HG03060 (cell line): ENCODE results near the gene PTPRM.

Source experiments
- ATAC-seq: cut with Tn5 transposase; IDR thresholded peaks from one replicate; pipeline ENCODE4 v1.9.1; 2021; ENCODE audit warnings: low read depth, moderate number of reproducible peaks; ENCODE audit not compliant: unreplicated experiment

Gene PTPRM

DNA sequence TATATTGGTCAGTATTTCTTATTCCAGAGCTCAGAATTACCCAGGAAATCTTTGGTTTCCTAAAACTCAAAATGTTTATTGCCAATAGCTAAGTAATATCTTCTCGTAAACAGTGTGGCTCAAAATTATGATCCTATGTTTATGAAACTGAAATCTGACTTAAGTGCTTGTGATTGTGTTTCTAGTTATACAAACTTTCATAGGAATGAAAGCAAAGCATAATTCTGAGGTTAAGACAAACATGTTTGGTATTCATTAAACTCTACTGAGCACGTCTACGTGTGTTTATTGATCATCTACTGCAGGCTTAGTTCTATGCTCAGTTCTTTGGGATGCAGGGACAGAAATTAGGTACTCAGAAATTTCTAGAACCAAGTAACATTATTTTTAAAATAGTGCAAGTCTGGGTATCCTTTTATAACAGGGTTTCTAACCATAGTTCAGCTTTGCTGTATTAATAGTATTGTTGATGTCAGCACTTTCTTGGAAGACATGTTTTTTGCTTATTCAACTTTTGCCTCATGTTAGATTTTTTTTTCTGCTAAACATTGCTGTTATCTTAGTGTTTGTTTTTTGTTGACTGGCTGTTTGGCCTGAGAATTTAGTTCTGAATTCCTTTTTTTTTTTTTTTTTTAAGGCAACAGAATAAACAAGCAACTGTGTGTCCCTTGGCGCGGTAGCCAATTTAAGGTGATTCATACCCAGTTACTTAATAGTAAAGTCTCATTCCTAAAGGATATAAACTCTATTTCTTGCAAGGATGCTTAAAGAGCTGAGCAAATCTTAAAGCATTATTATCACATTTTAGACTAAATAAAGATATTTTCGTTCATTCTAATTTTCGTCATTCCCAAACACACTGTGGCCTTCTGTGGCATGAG, 31.3 kb downstream of the PTPRM start:
- ATAC-seq = no peak

DNA sequence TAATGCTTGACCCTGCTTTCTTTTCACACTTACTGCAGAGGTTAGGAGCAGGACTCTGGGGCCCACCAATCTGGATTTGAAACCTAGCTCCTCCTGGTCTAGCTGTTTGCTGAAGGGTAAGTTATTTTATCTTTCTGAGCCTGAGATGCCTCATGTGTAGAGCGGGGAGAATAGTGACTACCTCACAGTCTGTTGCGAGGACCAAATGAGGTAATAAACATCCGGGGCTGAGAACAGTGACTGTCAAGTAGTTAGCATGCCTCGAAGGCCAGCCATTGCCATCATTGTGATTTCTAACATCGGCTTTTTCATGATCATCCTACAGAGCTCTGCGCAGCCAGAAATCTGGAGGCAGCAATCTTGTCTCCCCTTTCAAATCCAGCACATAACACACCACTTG, 32.9 kb downstream of the PTPRM start:
- no peak for ATAC-seq

DNA sequence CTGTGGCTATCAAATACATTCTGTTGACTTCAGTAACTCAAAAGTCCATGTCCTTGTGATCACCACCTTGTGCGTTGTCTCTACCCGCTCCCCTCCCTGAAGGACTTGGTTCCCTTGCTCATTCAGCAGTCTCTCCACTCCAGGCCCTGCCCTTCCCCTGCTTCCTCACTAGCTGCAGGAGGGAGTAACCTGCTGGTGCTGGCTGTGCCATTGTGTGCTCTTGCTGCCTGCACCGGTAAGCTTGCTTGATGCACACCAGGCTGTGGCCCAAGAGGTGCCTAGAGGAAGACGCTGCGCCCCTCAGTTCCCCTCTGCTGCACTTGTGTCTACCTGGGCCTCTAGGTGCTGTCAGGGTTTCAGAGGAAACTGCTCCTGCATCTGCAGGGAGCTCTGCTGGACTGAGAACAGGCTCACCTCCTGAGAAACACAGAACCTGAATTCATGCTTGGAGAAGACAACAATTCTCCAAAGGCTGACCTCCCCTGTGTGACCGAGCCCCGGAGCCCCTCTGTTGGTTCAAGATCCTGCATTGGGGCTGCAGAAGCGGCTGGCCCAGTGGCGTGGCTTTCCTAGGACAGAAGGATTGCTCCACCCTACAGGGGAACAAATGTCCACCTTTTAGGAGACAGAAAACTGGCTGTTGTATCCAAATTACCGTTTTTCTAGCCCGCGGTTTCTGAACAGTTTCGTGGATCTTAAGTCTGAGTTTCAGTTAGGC, 33.6 kb downstream of the PTPRM start:
- no peak for ATAC-seq

DNA sequence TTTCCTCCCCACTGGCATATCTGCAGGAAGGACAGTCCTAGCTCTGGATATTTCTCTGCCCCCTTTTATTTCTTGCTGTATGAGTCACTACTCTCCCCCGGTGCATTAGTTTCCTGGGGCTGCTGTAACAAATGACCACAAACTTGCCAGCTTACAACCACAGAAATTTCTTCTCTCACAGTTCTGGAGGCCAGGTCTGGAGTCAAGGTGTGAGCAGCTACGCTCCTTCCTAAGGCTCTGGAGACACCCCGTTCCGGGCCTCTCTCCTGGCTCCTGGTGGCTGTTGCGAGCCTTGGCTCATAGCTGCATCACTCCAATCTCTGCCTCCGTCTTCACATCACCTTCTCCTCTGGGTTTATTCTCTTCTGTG, 34.1 kb downstream of the PTPRM start:
- ATAC-seq = no peak

DNA sequence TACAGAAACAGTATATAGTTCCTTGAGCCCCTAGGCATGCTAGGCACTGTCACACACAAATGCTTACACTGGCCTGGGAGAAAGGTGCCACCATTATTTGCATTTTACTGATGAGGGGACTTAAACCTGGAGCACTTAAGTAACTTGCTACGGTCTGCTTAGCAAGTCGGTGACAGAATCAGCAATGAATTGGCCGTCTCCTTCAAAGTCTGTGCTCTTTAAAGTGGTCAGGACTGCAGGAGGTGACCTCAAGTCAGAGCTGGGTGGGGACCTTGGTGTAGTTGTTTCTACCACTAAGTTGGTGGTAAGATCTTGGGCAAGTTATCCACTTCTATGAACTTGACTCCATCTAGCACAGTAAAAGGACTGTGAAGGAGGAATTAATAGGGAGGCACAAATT, 34.8 kb downstream of the PTPRM start:
- ATAC-seq = no peak

DNA sequence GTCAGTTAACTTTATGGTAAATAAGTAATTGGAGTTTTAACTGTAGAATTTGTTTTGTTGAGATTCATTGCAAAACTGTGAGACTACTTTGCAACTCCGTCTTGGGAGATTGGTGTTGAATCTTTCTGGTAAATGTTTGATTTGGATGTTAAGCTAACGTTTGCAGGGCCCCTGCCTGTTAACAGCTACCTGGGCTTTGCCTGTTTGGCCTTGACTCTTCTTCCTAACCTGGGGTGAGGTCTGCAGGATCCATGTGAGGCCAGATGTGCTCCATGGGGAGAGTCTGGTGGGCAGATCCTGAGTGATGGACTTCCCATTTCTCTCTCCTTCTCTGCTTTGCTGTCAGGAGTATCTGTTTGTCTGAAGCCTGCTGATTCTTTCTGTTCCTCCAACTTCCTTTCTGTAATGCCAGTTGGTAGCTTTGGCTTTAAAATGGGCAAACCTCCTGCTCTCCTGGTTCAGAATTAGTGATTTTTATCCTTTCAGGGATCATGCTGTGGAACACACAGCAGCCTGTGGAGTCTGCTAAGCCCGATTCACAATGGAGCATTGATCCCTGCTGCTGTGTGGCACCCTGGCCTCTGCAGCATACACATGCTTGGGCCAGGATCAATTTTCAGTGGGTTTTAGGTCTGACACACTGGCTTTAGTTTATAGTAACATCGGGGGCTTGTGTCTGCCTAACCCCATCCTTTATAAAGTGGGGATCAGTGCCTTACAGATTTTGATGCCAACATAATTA, 36.3 kb downstream of the PTPRM start:
- ATAC-seq = no peak

DNA sequence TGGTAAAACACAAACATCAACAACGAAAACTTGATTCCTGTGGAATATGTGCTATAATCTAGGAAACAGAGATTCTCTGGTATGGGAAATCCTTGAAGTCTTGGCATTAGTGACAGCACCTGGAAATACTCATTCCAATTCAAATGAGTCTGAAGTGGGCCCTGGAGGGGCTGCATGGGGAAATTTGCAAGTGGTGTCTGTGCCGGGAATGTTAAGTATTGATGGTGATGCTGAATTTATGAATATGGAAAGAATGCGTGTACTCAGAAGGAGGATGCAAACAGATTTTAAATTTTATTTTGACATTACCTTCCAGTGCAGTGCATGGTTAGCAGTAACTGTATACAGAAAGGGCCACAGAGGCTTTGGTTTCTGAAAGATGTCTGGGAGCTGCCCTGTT, 37.2 kb downstream of the PTPRM start:
- no peak for ATAC-seq

DNA sequence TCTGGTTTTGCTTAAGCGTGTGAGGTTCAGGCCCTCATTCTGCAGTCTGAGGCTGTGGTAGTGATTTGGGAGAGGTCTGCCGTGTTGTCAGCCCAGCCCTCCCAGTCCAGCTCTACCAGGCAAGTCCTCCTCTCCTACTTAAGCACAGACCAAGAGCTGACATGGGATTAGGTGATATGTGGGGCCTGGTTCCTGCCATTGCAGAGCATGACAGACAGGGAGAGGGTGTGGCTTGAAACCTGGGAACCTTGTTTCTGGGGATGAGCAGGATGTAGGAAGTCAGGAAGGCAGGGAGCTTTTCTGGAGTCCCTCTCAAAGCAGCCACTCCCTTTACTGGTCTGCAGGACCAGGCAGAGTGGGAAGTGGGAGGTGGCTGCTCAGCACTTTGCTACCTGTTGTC, 38.6 kb downstream of the PTPRM start:
- no peak for ATAC-seq

DNA sequence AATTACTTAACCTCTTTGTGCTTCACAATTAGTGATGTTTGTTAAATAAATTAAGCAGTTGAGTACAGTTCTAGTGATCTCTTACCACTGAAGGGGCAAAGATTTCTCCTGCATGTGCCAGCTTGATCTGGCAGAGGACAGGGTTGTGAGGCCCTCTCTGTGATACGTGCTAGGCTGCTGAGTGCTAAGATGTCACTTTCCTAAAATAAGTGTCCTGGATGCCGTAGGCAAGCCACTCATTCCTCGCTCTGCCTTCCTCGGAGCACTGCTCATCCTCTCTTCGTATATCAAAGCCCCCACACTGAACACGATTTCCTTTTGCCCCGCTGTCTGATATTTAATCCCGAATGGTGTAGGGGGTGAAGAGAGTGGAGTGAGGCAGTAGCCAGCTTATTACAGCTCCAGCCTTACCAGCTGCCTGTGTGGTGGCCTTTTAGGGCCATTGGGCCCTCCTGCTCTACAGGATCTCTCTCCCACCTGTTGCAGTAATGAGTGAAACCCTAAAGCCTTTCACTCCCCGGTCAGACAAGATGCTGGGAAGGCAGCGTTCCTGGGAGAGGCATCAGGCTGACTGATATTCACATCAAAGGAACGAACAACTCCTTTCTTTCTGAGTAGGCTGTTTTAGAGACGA, 40.5 kb downstream of the PTPRM start:
- no peak for ATAC-seq

DNA sequence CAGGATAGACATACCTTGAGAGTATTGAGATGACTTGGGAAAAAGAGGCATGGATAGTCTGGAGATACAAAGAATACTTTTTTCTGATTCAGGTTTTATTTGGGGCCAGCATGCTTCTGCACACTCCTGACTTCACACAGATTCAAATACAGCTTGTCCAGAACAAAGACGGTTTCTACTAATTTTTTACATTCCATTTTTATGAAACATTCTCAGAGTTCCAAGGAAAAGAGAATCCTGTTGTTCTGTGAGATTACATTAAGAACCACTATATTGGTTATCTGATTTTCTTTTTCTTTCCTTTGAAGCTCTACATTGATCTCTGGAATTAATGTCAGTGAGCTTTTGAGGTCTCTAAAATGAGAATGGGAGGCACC, 41.0 kb downstream of the PTPRM start:
- ATAC-seq = no peak

DNA sequence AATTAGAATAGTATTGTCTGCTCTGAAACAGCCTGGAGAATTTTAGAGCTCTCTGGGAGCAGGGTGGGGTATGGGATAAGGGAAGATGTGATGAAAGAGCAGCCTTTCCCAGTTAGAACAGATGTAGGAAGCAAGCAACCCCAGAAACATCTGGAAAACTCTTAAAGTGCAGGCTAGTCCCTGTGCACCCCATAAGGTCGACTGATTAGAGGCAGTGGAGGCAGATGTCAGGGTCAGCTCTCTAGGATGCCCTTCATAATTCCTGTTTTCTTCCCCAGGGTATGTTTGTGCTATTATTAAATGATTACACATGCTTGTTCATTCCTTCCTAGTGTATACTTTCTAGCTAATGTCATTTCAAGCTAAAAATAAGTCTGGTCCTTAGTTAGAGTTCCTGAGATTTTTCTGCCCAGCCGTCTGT, 41.7 kb downstream of the PTPRM start:
- no peak for ATAC-seq

DNA sequence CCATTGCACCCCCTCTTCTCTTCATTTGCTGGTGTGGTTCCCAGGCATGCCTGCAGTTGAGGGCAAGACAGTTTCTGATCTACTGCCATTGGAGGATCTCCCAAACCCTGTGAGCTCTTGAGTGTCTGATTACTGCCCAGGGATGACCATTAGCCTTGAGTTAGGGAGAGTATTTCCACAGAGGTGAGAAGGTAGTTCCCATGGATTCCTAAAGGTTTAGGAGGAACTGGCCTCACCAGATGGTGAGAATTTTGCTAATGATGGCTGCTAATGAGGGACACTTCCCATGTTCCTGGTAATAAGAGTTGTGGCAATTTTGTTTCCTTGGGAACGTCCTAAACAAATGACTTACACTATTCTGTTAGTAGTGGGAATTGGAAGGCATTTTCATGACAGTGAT, 42.5 kb downstream of the PTPRM start:
- ATAC-seq = no peak

DNA sequence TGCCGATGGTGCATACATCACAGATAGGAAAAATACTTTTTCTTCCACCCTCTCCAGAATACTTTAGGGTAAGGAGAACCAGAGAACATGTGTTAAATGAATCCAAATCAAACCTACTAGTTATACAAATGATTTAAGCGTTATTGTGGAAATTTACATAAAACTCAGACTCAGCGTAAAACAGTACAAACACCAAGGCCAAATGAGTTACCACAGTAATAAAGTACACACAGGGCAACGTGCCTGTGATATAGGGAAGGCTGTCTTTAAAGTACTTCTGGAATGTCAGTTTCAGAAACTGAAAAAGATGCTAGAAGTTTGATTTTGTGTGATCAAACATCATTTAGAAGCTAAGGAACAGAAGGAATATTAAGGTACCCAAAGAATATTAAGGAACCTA, 46.9 kb downstream of the PTPRM start:
- no peak for ATAC-seq

DNA sequence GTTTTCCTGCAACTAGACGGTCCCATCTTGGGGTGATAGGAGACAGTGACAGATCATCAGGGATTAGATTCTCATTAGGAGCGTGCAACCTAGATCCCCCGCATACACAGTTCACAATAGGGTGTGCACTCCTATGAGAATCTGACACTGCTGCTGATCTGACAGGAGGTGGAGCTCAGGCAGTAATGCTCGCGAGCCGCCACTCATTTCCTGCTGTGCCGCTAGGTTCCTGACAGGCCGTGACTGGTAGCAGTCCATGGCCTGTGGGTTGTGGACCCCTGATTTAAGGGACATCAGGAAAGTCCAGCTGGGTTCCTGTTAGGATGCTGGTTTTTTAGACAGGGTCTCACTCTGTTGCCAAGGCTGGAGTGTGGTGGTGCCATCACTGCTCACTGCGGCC, 48.7 kb downstream of the PTPRM start:
- ATAC-seq = no peak

DNA sequence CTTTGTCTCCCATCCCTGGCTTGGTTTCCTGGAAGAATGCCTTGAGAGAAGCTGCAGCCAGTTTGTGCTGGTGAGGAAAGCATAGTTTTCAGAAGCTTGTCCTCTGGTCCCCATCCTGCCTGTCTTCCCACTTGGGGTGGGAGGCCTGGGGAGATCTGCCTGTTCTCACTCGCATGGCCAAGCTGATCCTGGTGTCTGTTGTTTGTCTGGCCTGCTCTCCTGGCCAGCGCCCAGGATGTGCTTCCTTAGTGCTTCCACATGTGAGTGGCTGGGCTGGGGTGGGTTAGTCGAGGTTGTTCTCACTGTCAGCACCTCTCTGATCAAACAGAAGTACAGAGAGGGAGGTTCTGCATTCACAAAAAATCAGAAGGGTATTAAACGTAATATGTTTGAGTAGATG, 49.5 kb downstream of the PTPRM start:
- no peak for ATAC-seq

DNA sequence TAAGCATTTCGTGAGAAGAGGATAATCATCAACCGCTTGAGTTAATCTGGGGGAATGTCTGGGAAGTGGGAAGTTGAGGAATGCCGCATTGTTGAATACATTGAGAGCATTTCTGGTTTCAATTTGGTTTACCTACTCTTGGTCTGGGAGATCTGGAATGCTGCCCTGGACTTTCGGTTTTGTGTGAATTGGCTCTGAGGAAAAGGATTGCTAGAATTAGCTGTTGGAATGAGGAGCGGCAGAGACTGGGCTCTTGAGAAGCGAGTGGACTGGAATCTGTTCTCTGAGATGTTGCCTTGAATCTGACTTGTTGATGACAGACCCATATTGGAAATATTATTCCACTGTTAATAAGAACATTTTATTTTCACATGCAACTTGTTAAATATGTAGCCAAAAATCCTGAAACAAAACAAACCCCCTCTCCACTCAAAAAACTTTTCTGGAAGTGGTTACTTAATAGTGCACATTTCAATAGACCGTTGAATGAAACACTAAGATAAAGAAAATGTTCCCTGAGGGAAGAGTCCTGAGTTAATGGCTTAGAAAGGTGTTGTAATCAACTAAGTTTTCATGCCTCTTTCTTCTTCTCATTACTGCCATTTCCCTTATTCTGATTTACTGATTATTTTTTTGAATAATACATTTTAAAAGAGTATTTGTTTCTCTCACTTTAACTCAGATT, 50.8 kb downstream of the PTPRM start:
- ATAC-seq = no peak

DNA sequence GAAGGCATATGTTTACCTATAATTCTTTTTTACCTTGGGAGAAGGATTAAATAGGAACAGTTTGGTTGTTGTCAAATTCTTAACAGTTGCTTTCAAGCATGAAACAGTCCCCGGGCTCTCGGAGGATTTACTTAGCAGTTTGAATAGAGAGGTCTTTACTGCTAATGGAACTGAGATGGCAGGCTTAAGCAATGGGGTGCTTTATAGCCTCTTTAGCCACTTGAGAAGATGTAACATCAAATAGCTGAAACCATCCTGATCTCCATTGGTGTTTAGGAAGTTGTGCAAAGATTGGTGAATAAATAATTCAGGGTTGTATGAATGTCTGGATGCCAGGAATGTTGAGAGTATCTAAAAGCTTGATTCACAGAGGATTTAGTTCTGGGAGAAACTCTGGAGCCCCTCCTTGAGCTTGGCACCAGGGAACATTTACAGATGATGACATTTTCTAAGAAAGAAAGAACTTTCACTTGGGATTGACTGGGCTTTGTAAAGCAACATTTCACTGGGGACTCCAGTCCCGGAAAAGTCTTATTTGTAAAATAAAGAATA, 51.9 kb downstream of the PTPRM start:
- no peak for ATAC-seq

DNA sequence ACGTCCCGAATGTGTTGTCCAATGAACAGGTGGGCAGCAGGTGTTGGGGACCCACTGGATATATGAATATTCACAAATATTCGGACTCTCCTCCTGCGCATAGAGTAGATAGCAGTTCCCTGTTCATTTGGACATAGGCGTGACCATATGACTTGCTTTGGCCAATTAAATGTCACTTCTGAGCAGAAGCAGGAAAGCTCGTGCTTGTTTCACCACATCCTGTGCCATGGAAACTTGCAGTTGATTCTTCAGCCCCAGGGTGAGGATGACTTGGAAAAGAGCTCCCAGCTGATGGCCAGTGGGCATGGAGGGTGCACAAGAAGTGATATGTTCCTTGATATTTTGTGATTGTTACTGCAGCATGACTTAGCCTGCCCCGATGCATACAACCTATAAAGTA, 52.6 kb downstream of the PTPRM start:
- ATAC-seq = no peak

DNA sequence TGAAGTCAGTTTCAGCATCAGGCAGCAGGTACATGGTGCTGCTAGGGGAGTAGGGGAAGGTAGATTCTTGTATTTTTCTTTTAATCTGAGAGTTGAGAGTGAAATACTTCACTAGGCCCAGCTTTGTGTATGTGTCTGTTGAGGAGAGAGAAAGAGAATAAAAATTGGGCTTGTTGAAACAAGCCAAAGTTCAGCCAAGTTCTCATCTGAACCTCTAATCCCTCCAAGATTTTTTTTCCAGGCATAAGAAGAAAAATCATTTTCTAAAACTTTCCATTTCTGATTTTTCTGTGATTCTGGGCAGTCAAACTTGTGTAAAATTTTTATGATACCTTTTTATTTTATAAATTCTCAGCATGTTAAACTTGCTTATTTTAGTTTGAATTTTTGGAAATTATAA, 55.6 kb downstream of the PTPRM start:
- no peak for ATAC-seq

DNA sequence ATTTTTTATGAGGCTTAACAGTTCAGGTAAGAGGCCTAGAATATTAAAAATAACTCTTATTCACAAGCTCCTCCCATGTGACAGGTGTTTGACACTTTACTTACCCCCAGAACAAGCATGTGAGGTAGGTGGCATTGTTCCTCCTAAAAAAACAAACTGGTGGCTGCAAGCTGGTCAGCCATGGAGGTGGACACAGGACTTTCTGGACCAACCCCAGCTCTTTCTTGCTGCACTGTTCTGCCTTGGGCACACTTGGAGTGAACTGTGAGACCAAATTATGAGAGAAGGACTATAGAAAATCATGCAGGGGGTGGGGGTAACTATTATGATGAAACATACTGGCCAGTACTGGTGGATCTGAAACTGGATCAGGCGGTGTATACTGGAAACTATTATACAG, 56.6 kb downstream of the PTPRM start:
- ATAC-seq = no peak
